Mesenteric fat pad (tissue), 1 donor: ENCODE results near the gene C19orf18. TPM values are rescaled to one million over a fixed set of nuclear protein-coding genes. Genes with fewer than 3 reads are reported as not detected.
A peak's percentile ranks its signal among the peaks of the same experiment; 100 is the strongest.
"Not testable (repeated sequence)": the region's sequence is repeated elsewhere in the genome, so short reads cannot be mapped to it uniquely, and the experiment has no call there.

Experiments used
- DNase-seq: peaks from one replicate; pipeline ENCODE4 v3.0.0-alpha.2; 2020; ENCODE audit warnings: low spot score
- total RNA-seq: library from RNA; stranded (reverse); fragmentation: NEBNext Ultra II Directional; extraction: Animal tissue kit (Norgen Biotek cat#: 25700); gene quantifications from one replicate; pipeline ENCODE4 v1.2.1, GENCODE V29; 2021
- donor health status: DM: yes; HTN: yes; CAD: no.

The C19orf18 gene
- total RNA-seq, 1 donor from 2014 or later, result 1.3 TPM

- peak; percentile 96 for DNase-seq
Observed at GRCh38 chr19:57947419-57948134, 26.8 kb downstream of the C19orf18 start, which contains the start of gene ZNF256. Gene ZNF256, minus strand, starts transcription at chr19:57947706. Its CDS starts 232 bp downstream, at chr19:57947474.

DNA sequence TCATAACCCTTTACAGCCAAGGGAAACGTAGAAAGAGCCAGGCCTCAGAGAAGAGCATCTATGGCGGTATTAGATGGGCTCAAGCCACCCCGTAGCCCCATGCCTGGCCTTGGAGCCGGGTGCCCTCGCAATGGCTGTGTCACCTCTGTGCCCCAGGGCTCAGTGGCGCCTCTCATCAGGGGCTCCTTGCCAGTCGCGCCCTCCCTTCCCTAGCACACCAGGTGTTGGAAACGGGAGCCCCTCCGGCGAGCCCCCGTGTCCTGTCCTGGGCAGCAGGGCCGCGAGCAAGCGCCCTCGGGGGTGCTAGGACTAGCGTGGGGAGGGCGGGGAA, 27.3 kb downstream of the C19orf18 start:
- DNase-seq, result no peak

GRCh38 chr19:57946316-57946715, 28.0 kb downstream of the C19orf18 start:
- no peak for DNase-seq

GRCh38 chr19:57941593-57941992, 32.7 kb downstream of the C19orf18 start:
- DNase-seq, result no peak

DNA sequence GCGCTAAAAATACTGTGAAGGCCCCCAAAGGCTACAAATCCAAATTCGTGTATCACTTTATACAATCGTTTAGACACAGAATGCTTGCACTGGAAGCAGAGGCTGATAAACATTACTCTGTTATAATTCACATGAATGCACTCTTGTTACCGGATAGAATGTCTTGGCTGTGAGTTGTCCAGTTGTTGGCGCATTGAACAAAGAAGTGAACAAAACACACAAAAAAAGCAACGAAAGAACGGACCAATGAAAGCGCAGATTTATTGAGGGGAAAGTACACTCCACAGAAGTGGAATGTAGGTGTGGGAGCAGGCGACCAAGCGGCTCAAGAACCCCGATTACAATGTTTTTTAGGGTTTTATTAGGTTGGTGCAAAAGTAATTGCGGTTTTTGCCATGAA, 38.6 kb downstream of the C19orf18 start:
- DNase-seq, result no peak

- no peak for DNase-seq
Observed at GRCh38 chr19:57934820-57935665, 39.3 kb downstream of the C19orf18 start, which contains the start of gene ZNF418. Gene ZNF418, minus strand, starts transcription at chr19:57935402. Its CDS starts 1,580 bp downstream, at chr19:57933822.

DNA sequence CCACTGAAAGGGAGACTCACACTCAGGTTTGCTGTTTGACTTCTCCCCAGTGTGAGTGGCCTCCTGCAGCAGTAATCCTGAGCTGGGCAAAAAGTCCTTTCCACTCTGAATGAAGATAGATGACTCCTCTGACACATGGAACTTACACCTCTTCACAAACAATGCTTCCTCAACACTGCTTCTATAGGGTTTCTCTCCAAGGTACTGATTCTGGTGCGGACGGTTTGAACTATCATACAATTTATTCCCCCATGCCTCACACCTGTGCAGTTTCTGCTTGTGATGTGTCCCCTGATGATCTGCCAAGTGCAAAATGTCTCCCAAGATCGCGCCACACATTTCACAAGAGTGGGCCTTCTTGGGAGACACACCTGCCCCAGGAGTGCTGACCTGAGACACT, 46.7 kb downstream of the C19orf18 start:
- no peak for DNase-seq

DNA sequence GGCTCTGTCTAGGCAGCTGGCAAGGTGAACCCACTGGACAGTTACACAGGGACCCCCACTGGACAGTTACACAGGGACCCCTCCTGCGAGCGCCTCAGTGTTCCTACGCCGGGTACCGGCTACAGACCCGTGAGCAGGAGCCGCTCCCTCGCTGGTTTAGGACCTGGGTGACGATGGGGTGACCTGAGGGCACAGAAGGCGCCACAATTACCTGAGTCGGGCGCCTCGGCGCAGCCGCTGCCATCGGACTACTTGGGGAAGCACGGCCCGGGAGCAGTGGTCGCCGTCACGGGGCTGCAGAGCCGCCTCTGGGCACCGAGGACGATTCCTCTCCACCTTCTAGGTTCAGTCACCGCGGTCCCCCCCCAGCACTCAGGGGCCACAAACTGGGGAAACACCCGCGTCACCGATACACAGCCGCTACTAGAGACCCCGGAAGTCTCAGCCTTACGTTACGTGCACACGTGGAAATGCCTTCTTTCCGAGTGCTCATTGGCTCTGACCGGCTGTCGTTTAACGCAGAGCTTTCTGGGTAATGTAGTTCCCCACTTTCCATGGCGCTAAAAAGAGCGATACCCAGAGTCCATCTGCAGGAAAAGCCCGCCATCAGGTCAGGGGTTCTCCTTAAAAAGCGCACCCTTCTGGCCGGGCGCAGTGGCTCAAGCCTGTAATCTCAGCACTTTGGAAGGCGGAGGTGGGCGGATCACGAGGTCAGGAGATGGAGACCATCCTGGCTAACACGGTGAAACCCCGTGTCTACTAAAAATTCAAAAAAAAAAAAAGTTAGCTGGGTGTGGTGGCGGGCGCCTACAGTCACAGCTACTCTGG, 58.0 kb downstream of the C19orf18 start, which contains the start of gene ZNF417:
Gene ZNF417, minus strand, starts transcription at position 425 of the 828 bp plus-strand sequence. Its CDS starts 181 bp downstream, at position 244.
- not testable (repeated sequence) for DNase-seq

- no peak for DNase-seq
Observed at GRCh38 chr19:57914531-57914930, 59.8 kb downstream of the C19orf18 start.

Other genes starting within 250 kb of the C19orf18 start
- gene ZNF671, start 246.9 kb downstream of the C19orf18 start, total RNA-seq, result 3.9 TPM
- 11.5 TPM for gene ZNF776, start 227.7 kb downstream of the C19orf18 start, total RNA-seq
- gene ZNF586, start 204.9 kb downstream of the C19orf18 start, total RNA-seq, result 13.0 TPM
- gene ZNF552, start 159.6 kb downstream of the C19orf18 start, total RNA-seq, result 4.0 TPM
- gene ZNF587B, start 144.2 kb downstream of the C19orf18 start, total RNA-seq, result 16.6 TPM
- gene ZNF587, start 124.7 kb downstream of the C19orf18 start, total RNA-seq, result 25.7 TPM
- gene ZNF814, start 85.5 kb downstream of the C19orf18 start, total RNA-seq, result 19.7 TPM
- 11.1 TPM for gene ZNF417, start 57.9 kb downstream of the C19orf18 start, total RNA-seq
- 5.2 TPM for gene ZNF418, start 39.1 kb downstream of the C19orf18 start, total RNA-seq
- 4.0 TPM for gene ZNF256, start 26.8 kb downstream of the C19orf18 start, total RNA-seq
- gene ZNF606, start 28.3 kb upstream of the C19orf18 start, total RNA-seq, result 7.9 TPM
- not detected for gene ZSCAN1, start 59.5 kb upstream of the C19orf18 start, total RNA-seq
- gene ZNF135, start 84.7 kb upstream of the C19orf18 start, total RNA-seq, result 3.5 TPM
- 34.8 TPM for gene ZSCAN18, start 123.7 kb upstream of the C19orf18 start, total RNA-seq
- gene ZNF329, start 176.3 kb upstream of the C19orf18 start, total RNA-seq, result 8.3 TPM
- 20.5 TPM for gene ZNF274, start 208.5 kb upstream of the C19orf18 start, total RNA-seq